H9 (cell line): ENCODE results near the gene HMGB1. TPM values are rescaled to one million over a fixed set of nuclear protein-coding genes. Genes with fewer than 3 reads are reported as not detected.

ENCODE experiments used
- DNase-seq: peaks from one replicate; pipeline ENCODE4 v3.0.0-alpha.2; 2017
- H2AFZ ChIP-seq: one replicate; pipeline ENCODE4 v1.6.1; 2013; ENCODE audit warnings: mild to moderate bottlenecking, low read length, control low read depth, moderate library complexity
- H2AK5ac ChIP-seq: 2 replicates; pipeline ENCODE4 v1.6.1; 2013; ENCODE audit warnings: low read length, control low read depth, mixed read lengths; ENCODE audit not compliant: insufficient read length
- H2BK120ac ChIP-seq: one replicate; pipeline ENCODE4 v1.6.1; 2013; ENCODE audit warnings: low read depth, mild to moderate bottlenecking, low read length, control low read depth, inconsistent platforms; ENCODE audit not compliant: poor library complexity, severe bottlenecking
- H2BK12ac ChIP-seq: 2 replicates; pipeline ENCODE4 v1.6.1; 2013; ENCODE audit warnings: low read length, control low read depth, mixed read lengths, low read depth; ENCODE audit not compliant: insufficient read length
- H2BK15ac ChIP-seq: 2 replicates; pipeline ENCODE4 v1.6.1; 2013; ENCODE audit warnings: low read depth, low read length, control low read depth
- H2BK20ac ChIP-seq: one replicate; pipeline ENCODE4 v1.6.1; 2013; ENCODE audit warnings: low read depth, mild to moderate bottlenecking, low read length, control low read depth, inconsistent platforms; ENCODE audit not compliant: poor library complexity, severe bottlenecking
- H2BK5ac ChIP-seq: 2 replicates; pipeline ENCODE4 v1.6.1; 2013; ENCODE audit warnings: low read length, control low read depth, mixed read lengths; ENCODE audit not compliant: insufficient read length
- H3K14ac ChIP-seq: 2 replicates; pipeline ENCODE4 v1.6.1; 2013; ENCODE audit warnings: low read length, control low read depth; ENCODE audit not compliant: insufficient read depth
- H3K18ac ChIP-seq: 2 replicates; pipeline ENCODE4 v1.6.1; 2013; ENCODE audit warnings: low read depth, mild to moderate bottlenecking, mixed read lengths, low read length, control low read depth; ENCODE audit not compliant: insufficient read length
- H3K23ac ChIP-seq: 2 replicates; pipeline ENCODE4 v1.6.1; 2013; ENCODE audit warnings: low read length, control low read depth, mixed read lengths, low read depth; ENCODE audit not compliant: insufficient read length
- H3K23me2 ChIP-seq: 2 replicates; pipeline ENCODE4 v1.6.1; 2013; ENCODE audit warnings: low read depth, mild to moderate bottlenecking, mixed read lengths, low read length, control low read depth; ENCODE audit not compliant: insufficient read length, poor library complexity, severe bottlenecking
- H3K27ac ChIP-seq: 2 replicates; pipeline ENCODE4 v1.5.1; 2013; ENCODE audit warnings: low read length, control low read depth, mixed read lengths, low read depth; ENCODE audit not compliant: insufficient read length
- H3K27me3 ChIP-seq: 2 replicates; pipeline ENCODE4 v1.6.1; 2013; ENCODE audit warnings: low read length, control low read depth, inconsistent platforms; ENCODE audit not compliant: insufficient read depth
- H3K4ac ChIP-seq: 2 replicates; pipeline ENCODE4 v1.6.1; 2013; ENCODE audit warnings: low read depth, mild to moderate bottlenecking, control low read depth, inconsistent platforms, low read length, moderate library complexity
- H3K4me1 ChIP-seq: 2 replicates; pipeline ENCODE4 v1.6.1; 2013; ENCODE audit warnings: low read length, control low read depth, inconsistent platforms; ENCODE audit not compliant: insufficient read depth
- H3K4me2 ChIP-seq: 2 replicates; pipeline ENCODE4 v1.6.1; 2013; ENCODE audit warnings: low read length, control low read depth, mixed read lengths; ENCODE audit not compliant: insufficient read length, insufficient read depth
- H3K56ac ChIP-seq: 2 replicates; pipeline ENCODE4 v1.6.1; 2013; ENCODE audit warnings: low read depth, mild to moderate bottlenecking, mixed read lengths, low read length, control low read depth; ENCODE audit not compliant: insufficient read length
- H3K79me1 ChIP-seq: 2 replicates; pipeline ENCODE4 v1.6.1; 2013; ENCODE audit warnings: low read depth, mild to moderate bottlenecking, moderate library complexity, low read length, control low read depth, inconsistent platforms; ENCODE audit not compliant: insufficient read depth, poor library complexity, severe bottlenecking
- H3K79me2 ChIP-seq: 2 replicates; pipeline ENCODE4 v1.6.1; 2013; ENCODE audit warnings: low read length, control low read depth, inconsistent platforms; ENCODE audit not compliant: insufficient read depth
- H3K9ac ChIP-seq: 2 replicates; pipeline ENCODE4 v1.6.1; 2013; ENCODE audit warnings: low read length, control low read depth, mixed read lengths; ENCODE audit not compliant: insufficient read length; ENCODE audit errors: extremely low read depth
- H3K9me3 ChIP-seq: one replicate; pipeline ENCODE4 v1.6.1; 2013; ENCODE audit warnings: low read depth, low read length, inconsistent platforms; ENCODE audit not compliant: control insufficient read depth
- H3T11ph ChIP-seq: one replicate; pipeline ENCODE4 v1.6.1; 2013; ENCODE audit warnings: mild to moderate bottlenecking, low read length, control low read depth, inconsistent platforms
- H4K20me1 ChIP-seq: one replicate; pipeline ENCODE4 v1.6.1; 2013; ENCODE audit not compliant: control insufficient read depth, insufficient read length, insufficient read depth
- H4K5ac ChIP-seq: 2 replicates; pipeline ENCODE4 v1.6.1; 2013; ENCODE audit warnings: low read depth, mild to moderate bottlenecking, mixed read lengths, low read length, control low read depth; ENCODE audit not compliant: insufficient read length
- H4K8ac ChIP-seq: replicated peaks from 2 replicates; pipeline ENCODE4 v1.6.1; 2013; ENCODE audit warnings: low read length, control low read depth, mixed read lengths, low read depth; ENCODE audit not compliant: insufficient read length
- H4K91ac ChIP-seq: 2 replicates; pipeline ENCODE4 v1.6.1; 2013; ENCODE audit warnings: low read depth, mild to moderate bottlenecking, moderate library complexity, mixed read lengths, low read length, control low read depth; ENCODE audit not compliant: insufficient read length
- H3K27ac Mint-ChIP-seq, 3 experiments: 2 replicates in 2 of 3; 3 replicates in 1 of 3; pipeline ENCODE4 v1.8.0; 2020 to 2021; ENCODE audit warnings: mixed read lengths in 3 of 3, mild to moderate bottlenecking in 1 of 3, moderate library complexity in 1 of 3
- H3K27me3 Mint-ChIP-seq: 2 replicates; pipeline ENCODE4 v1.8.0; 2021; ENCODE audit warnings: low read depth, mild to moderate bottlenecking, moderate library complexity, mixed read lengths
- H3K36me3 Mint-ChIP-seq, 3 experiments: 2 replicates in 2 of 3; 3 replicates in 1 of 3; pipeline ENCODE4 v1.8.0; 2020 to 2021; ENCODE audit warnings: low read depth in 3 of 3, mixed read lengths in 3 of 3; ENCODE audit not compliant: insufficient read depth in 1 of 3
- H3K4me1 Mint-ChIP-seq, 2 experiments: 2 replicates each; pipeline ENCODE4 v1.8.0; 2020; ENCODE audit warnings: mixed read lengths in 2 of 2
- H3K4me3 Mint-ChIP-seq, 2 experiments: 2 replicates in 1 of 2; 3 replicates in 1 of 2; pipeline ENCODE4 v1.8.0; 2020 to 2021; ENCODE audit warnings: mild to moderate bottlenecking in 2 of 2, mixed read lengths in 2 of 2, moderate library complexity in 1 of 2
- H3K9me3 Mint-ChIP-seq, 2 experiments: 2 replicates in 1 of 2; 3 replicates in 1 of 2; pipeline ENCODE4 v1.8.0; 2020; ENCODE audit warnings: mild to moderate bottlenecking in 2 of 2, mixed read lengths in 2 of 2, moderate library complexity in 1 of 2
- WGBS: extraction: QIAGEN DNeasy Blood & Tissue Kit; methylation state at CpG from one replicate; pipeline ENCODE4 v1.1.7; 2013; ENCODE audit warnings: missing lambda C conversion rate, low lambda C conversion rate, mixed read lengths; ENCODE audit not compliant: insufficient read length; ENCODE audit errors: extremely low coverage; 5-methylcytosine and 5-hydroxymethylcytosine counted together
- total RNA-seq: library from RNA; stranded (reverse); gene quantifications from 2 replicates; pipeline ENCODE4 v1.2.1, GENCODE V29; 2021
- TF ChIP-seq, protein P1 (sequence below): fragments of 200-600 bp; sonication (generic); conservative IDR thresholded peaks from 3 replicates; pipeline ENCODE4 v1.8.0; 2021; ENCODE audit warnings: antibody characterized with exemption, mild to moderate bottlenecking

The HMGB1 gene
- total RNA-seq, 1 experiment from 2014 or later, result 688 TPM

DNA sequence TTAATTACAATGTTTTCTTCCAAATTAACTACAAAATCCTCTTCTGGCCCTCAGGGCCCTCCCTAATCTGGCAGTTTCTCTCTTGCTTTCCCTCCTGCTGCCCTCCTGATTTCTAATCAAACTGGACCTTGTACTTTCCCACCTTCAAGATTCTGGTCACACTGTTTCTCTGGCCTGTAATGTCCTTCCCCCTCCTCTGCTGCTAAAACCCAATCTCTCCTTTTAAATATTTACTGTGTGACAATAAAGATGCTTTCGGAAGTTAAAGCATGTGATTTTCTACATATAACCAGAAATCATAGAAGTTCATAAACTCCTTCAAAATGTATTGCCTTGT is 14.1 kb upstream of the HMGB1 start:
- Histone ChIP-seq H3K27me3 (no peaks in the 10 kb centered on the region), H3T11ph (no peak overlapping the region), H3K9ac (no peak overlapping the region), H4K20me1 (no peaks in the 10 kb centered on the region), H4K5ac (no peak overlapping the region), H2AK5ac (no peak overlapping the region), H3K23me2 (no peaks in the 10 kb centered on the region), H3K27ac (no peak overlapping the region), H3K79me2 (no peaks in the 10 kb centered on the region), H4K91ac (no peak overlapping the region), H3K18ac (no peak overlapping the region), H4K8ac (no peak overlapping the region), H2BK12ac (no peak overlapping the region), H3K23ac (no peak overlapping the region), H3K9me3 (no peaks in the 10 kb centered on the region), H3K4me1 (no peaks in the 10 kb centered on the region; the same call in 1 of the 2 replicates), H2BK15ac (no peak overlapping the region), H3K4ac (no peak overlapping the region), H3K4me2 (no peak overlapping the region), H2BK120ac (no peak overlapping the region), H3K56ac (no peak overlapping the region), H3K79me1 (no peaks in the 10 kb centered on the region), H2AFZ (no peak overlapping the region), H2BK5ac (no peak overlapping the region), H3K14ac (no peak overlapping the region), H2BK20ac (no peak overlapping the region)
- no peaks in the 10 kb centered on the region for H3K27me3 Mint-ChIP-seq
- TF ChIP-seq, protein P1, sequence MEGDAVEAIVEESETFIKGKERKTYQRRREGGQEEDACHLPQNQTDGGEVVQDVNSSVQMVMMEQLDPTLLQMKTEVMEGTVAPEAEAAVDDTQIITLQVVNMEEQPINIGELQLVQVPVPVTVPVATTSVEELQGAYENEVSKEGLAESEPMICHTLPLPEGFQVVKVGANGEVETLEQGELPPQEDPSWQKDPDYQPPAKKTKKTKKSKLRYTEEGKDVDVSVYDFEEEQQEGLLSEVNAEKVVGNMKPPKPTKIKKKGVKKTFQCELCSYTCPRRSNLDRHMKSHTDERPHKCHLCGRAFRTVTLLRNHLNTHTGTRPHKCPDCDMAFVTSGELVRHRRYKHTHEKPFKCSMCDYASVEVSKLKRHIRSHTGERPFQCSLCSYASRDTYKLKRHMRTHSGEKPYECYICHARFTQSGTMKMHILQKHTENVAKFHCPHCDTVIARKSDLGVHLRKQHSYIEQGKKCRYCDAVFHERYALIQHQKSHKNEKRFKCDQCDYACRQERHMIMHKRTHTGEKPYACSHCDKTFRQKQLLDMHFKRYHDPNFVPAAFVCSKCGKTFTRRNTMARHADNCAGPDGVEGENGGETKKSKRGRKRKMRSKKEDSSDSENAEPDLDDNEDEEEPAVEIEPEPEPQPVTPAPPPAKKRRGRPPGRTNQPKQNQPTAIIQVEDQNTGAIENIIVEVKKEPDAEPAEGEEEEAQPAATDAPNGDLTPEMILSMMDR, result no peak
- no peaks in the 10 kb centered on the region for H3K36me3 Mint-ChIP-seq
- no peak for DNase-seq
- peaks cover 17 to 21% of the 10 kb centered on the region in 2 experiments for H3K4me1 Mint-ChIP-seq
- WGBS, result no CpG with 5 or more reads among the region's 1 CpG
- H3K27ac Mint-ChIP-seq, result no peak overlapping the region
- no peaks in the 10 kb centered on the region for H3K9me3 Mint-ChIP-seq
- no peak overlapping the region for H3K4me3 Mint-ChIP-seq
